Pancreas (tissue), 10 donors: Measurements from ENCODE around the gene PIGT. TPM values are rescaled to one million over a fixed set of nuclear protein-coding genes. Genes with fewer than 3 reads are reported as not detected.

Experiments used
- ATAC-seq, 4 donors: fragments of 200-7000 bp; cut with Tn5 transposase; one replicate each; pipeline versions ENCODE4 v1.8.0 to v1.9.1; 2020; ENCODE audit warnings: mild to moderate bottlenecking in 4 of 4, moderate library complexity in 4 of 4
- DNase-seq, 6 donors: peaks; one replicate each; pipeline ENCODE4 v3.0.0-alpha.2; 2020
- FAIRE-seq: peaks from 2 replicates; lab custom pipeline; 2012; peaks lifted over from hg19 to GRCh38; lab: Jason Lieb, UNC
- H3K27ac ChIP-seq, 4 donors: fragments of 200-600 bp; sonication (generic); 1 replicate in 3 of 4; 2 replicates in 1 of 4; pipeline versions ENCODE4 v1.5.0 to v1.8.0; 2020
- H3K27me3 ChIP-seq, 4 donors: fragments of 200-600 bp; one replicate each; pipeline ENCODE4 v1.8.0; 2021
- H3K36me3 ChIP-seq, 3 donors: fragments of 200-600 bp; sonication (generic) in 1 of 3; one replicate each; pipeline versions ENCODE4 v1.5.0 to v1.8.0; 2020 to 2021
- H3K4me1 ChIP-seq, 3 donors: fragments of 200-600 bp; one replicate each; pipeline ENCODE4 v1.8.0; 2021
- H3K4me3 ChIP-seq, 4 donors: fragments of 200-600 bp; sonication (generic) in 2 of 4; one replicate each; pipeline versions ENCODE4 v1.5.0 to v1.8.0; 2020 to 2021
- H3K9me3 ChIP-seq, 4 donors: fragments of 200-600 bp; one replicate each; pipeline ENCODE4 v1.8.0; 2021
- WGBS, 2 donors: extraction: QIAGEN DNeasy Blood & Tissue Kit; methylation state at CpG; one replicate each; pipeline ENCODE4 v1.1.7; 2013; 5-methylcytosine and 5-hydroxymethylcytosine counted together
- intact Hi-C, 3 donors: fragments of 100-400 bp; cut with DNase I; formaldehyde crosslinking; loops; one replicate each; pipeline versions ENCODE4 v1.11.1 to v1.14.2; 2022
- polyA plus RNA-seq, 2 donors: library from polyadenylated mRNA; stranded (reverse); fragments of 200-250 nt; gene quantifications; one replicate each; pipeline ENCODE4 v1.2.3, GENCODE V29; 2013
- total RNA-seq, 6 donors: library from RNA; stranded (reverse); fragmentation: NEBNext Ultra II Directional in 4 of 6; extraction: Animal tissue kit (Norgen Biotek cat#: 25700) in 4 of 6; gene quantifications; one replicate each; pipeline versions ENCODE4 v1.2.1 to v1.2.4, GENCODE V29; 2021 to 2023
- TF ChIP-seq, protein P1 (sequence below), 4 donors: fragments of 200-600 bp; sonication (generic) in 3 of 4; IDR thresholded peaks; one replicate each; pipeline versions ENCODE4 v1.5.0 to v1.8.0; 2021; ENCODE audit warnings: antibody characterized with exemption in 4 of 4
- donor health status: healthy with polysubstance abuse.
- donor health status: DM: no; HTN: no; CAD: no; lungs with moderate emphysema.
- donor health status: DM: no; HTN: no; CAD: no.
- donor health status: control.
- donor health status: control.
- donor health status: Bipolar disorder and iron deficiency.
- donor health status: DM: yes; HTN: yes; CAD: no.
- donor health status: DM: no; HTN: no; CAD: no.
- donor health status: DM: no; HTN: no; CAD: no.
- donor health status: DM: yes; HTN: yes; CAD: no.

Gene PIGT
- total and polyA plus RNA-seq, 8 donors = 35.3 to 69.1 (median 52.7) TPM

DNA sequence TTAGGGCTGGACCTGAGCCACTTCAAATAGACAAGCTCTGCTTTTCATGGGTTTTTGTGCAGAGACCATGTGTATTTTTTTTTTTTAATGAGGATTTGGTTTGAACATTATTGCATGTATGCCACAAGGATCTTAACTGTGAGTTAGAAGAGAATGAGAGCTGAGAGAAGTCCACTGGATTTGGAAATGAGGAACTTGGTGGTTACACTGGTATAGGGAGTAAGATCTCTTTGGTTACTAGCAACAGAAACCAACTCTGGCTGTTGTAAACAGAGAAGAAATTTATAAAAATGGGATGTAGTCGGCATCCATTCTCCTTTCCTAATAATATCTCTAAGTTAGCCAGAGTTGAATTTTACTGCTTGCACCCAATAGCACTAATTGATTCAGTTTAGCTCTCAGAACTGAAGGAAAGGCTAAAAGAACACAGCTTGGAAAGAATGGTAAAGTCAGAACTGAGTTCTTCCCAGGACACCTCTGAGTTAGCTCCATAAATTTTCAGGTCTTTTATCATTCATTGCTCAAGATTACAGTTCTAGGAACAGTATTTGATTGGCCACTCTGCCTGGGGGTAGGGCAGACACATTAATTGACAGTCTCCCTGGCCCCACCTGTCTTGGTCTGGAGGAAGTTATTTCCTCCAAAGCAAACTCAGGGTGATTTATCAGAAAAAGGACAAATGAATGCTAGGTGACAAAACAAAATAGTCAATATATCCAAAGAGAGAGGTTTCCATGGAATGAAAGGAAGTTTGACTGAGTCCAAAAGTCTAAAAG lies 49.7 kb downstream of the PIGT start:
- 37 to 47% methylated on average over 1 of the region's 1 CpG for WGBS, 2 donors
- Histone ChIP-seq H3K27me3 (no peaks in the 10 kb centered on the region), H3K36me3 (no peaks in the 10 kb centered on the region), H3K4me3 (no peak overlapping the region), H3K4me1 (peaks cover 0 to 2% (median 0%) of the 10 kb centered on the region in 3 donors), H3K27ac (no peak overlapping the region), H3K9me3 (no peaks in the 10 kb centered on the region)
- intact Hi-C loops = no loop called here
- FAIRE-seq = no peak
- DNase-seq = no peak
- TF ChIP-seq, protein P1, sequence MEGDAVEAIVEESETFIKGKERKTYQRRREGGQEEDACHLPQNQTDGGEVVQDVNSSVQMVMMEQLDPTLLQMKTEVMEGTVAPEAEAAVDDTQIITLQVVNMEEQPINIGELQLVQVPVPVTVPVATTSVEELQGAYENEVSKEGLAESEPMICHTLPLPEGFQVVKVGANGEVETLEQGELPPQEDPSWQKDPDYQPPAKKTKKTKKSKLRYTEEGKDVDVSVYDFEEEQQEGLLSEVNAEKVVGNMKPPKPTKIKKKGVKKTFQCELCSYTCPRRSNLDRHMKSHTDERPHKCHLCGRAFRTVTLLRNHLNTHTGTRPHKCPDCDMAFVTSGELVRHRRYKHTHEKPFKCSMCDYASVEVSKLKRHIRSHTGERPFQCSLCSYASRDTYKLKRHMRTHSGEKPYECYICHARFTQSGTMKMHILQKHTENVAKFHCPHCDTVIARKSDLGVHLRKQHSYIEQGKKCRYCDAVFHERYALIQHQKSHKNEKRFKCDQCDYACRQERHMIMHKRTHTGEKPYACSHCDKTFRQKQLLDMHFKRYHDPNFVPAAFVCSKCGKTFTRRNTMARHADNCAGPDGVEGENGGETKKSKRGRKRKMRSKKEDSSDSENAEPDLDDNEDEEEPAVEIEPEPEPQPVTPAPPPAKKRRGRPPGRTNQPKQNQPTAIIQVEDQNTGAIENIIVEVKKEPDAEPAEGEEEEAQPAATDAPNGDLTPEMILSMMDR (IDR thresholded peaks at IDR 0.05) = no peak
- no peak for ATAC-seq

DNA sequence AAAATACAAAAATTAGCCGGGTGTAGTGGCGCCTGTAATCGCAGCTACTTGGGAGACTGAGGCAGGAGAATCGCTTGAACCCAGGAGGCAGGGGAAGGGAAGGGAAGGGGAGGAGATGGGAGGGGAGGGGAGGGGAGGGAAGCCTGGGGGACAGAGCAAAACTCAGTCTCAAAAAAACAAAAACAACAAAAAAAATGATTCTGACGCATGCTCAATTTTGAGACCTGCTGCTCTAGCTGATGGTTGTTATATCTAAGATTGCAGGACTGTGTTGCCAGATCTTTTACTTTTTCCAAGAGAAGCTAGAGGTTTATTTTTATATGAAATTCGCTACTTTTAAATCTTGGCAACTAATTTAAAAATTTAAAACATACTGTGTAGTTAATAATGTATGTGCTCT lies 51.2 kb downstream of the PIGT start:
- intact Hi-C loops = no loop called here
- FAIRE-seq = no peak

GRCh38 chr20:45467861-45468260 lies 51.9 kb downstream of the PIGT start:
- 35 to 43% methylated on average over 3 of the region's 3 CpGs for WGBS, 2 donors
- DNase-seq = no peak

More for the DNA sequence above, 51.2 kb downstream of the PIGT start:
- DNase-seq (no peak), ATAC-seq (no peak)
- Histone ChIP-seq H3K9me3 (no peaks in the 10 kb centered on the region), H3K27me3 (no peaks in the 10 kb centered on the region), H3K36me3 (no peaks in the 10 kb centered on the region), H3K4me1 (peaks cover 0 to 3% (median 0%) of the 10 kb centered on the region in 3 donors), H3K4me3 (no peak overlapping the region), H3K27ac (no peak overlapping the region)
- WGBS, 2 donors = 73 to 87% methylated on average over 6 of the region's 6 CpGs
- TF ChIP-seq, protein P1 (IDR thresholded peaks at IDR 0.05) = no peak

GRCh38 chr20:45469336-45470261 lies 53.7 kb downstream of the PIGT start, which contains the start of gene WFDC2:
Gene WFDC2 (plus strand): TSS chr20:45469753. CDS start chr20:45469782, 29 bp downstream.
- ATAC-seq = peak; percentile 67 to 74 (median 73)
- no peaks in the 10 kb centered on the region for H3K27me3 ChIP-seq
- no peak for FAIRE-seq
- no peaks in the 10 kb centered on the region for H3K36me3 ChIP-seq
- intact Hi-C loops = no loop called here
- peak within 1 kb of the TSS in 3 of 4 donors; percentile 29 to 60 (median 59) for H3K27ac ChIP-seq
- TF ChIP-seq, protein P1 (IDR thresholded peaks at IDR 0.05) = no peak
- peak; percentile 38 to 78 (median 57) for DNase-seq
- WGBS, 2 donors = 7 to 8% methylated on average over 53 to 54 of the region's 54 CpGs
- peaks cover 0 to 3% (median 0%) of the 10 kb centered on the region in 3 donors for H3K4me1 ChIP-seq
- H3K9me3 ChIP-seq = no peaks in the 10 kb centered on the region
- H3K4me3 ChIP-seq = peak within 1 kb of the TSS; percentile 1 to 49 (median 40)

More at GRCh38 chr20:45467861-45468260, 51.9 kb downstream of the PIGT start:
- Histone ChIP-seq H3K27ac (no peak overlapping the region), H3K27me3 (no peaks in the 10 kb centered on the region), H3K4me1 (peaks cover 0 to 3% (median 0%) of the 10 kb centered on the region in 3 donors), H3K9me3 (no peaks in the 10 kb centered on the region), H3K4me3 (no peak overlapping the region), H3K36me3 (no peaks in the 10 kb centered on the region)
- intact Hi-C loops = no loop called here
- TF ChIP-seq, protein P1 (IDR thresholded peaks at IDR 0.05) = no peak
- ATAC-seq (no peak), FAIRE-seq (no peak)
